Ascending aorta (tissue), 2 donors: ENCODE data around the gene NAP1L1. TPM values are rescaled to one million over a fixed set of nuclear protein-coding genes. Genes with fewer than 3 reads are reported as not detected.

Source experiments
- DNase-seq, 2 donors: peaks; one replicate each; pipeline ENCODE4 v3.0.0-alpha.2; 2019; ENCODE audit warnings: low spot score in 2 of 2
- H3K27ac ChIP-seq, 2 donors: fragments of 200-600 bp; sonication (generic); one replicate each; pipeline ENCODE4 v1.5.1; 2016 to 2017; ENCODE audit warnings: mild to moderate bottlenecking in 1 of 2
- H3K27me3 ChIP-seq: fragments of 200-600 bp; sonication (generic); one replicate; pipeline ENCODE4 v1.5.1; 2017
- H3K36me3 ChIP-seq, 2 donors: fragments of 200-600 bp; sonication (generic); one replicate each; pipeline ENCODE4 v1.5.1; 2016
- H3K4me1 ChIP-seq, 2 donors: fragments of 200-600 bp; sonication (generic); one replicate each; pipeline ENCODE4 v1.5.1; 2016 to 2017; ENCODE audit warnings: mild to moderate bottlenecking in 1 of 2
- H3K4me3 ChIP-seq, 2 donors: fragments of 200-600 bp; sonication (generic); one replicate each; pipeline ENCODE4 v1.5.1; 2016 to 2017; ENCODE audit warnings: mild to moderate bottlenecking in 1 of 2
- H3K9me3 ChIP-seq, 2 donors: fragments of 200-600 bp; sonication (generic); one replicate each; pipeline ENCODE4 v1.5.1; 2016
- CTCF ChIP-seq, 3 experiments: fragments of 200-600 bp in 2 of 3; fragments of 450-650 bp in 1 of 3; sonication (generic) in 2 of 3; IDR thresholded peaks; one replicate each; pipeline ENCODE4 v1.5.1; 2016 to 2019; ENCODE audit warnings: antibody characterized with exemption in 3 of 3, mild to moderate bottlenecking in 1 of 3, moderate library complexity in 1 of 3
- intact Hi-C: fragments of 100-400 bp; cut with DNase I; formaldehyde crosslinking; loops from one replicate; pipeline ENCODE4 v1.15.1; 2023
- total RNA-seq: library from RNA; depleted of rRNA; stranded (reverse); fragments of >200 nt; gene quantifications from one replicate; pipeline ENCODE4 v1.1.0, GENCODE V29; 2016

NAP1L1 gene
- total RNA-seq, 1 donor from 2014 or later, result 116 TPM

GRCh38 chr12:76094754-76095153, 10.3 kb upstream of the NAP1L1 start:
- no peaks in the 10 kb centered on the region for H3K4me1 ChIP-seq
- DNase-seq, result no peak
- intact Hi-C loops, result no loop called here
- no peaks in the 10 kb centered on the region for H3K36me3 ChIP-seq
- TF ChIP-seq CTCF (IDR thresholded peaks at IDR 0.05), result no peak
- H3K27ac ChIP-seq, result no peak overlapping the region
- H3K4me3 ChIP-seq, result no peak overlapping the region
- H3K27me3 ChIP-seq, result no peaks in the 10 kb centered on the region
- H3K9me3 ChIP-seq, result no peaks in the 10 kb centered on the region

GRCh38 chr12:76091246-76091754, 6.8 kb upstream of the NAP1L1 start:
- H3K9me3 ChIP-seq, result no peaks in the 10 kb centered on the region
- intact Hi-C loops, result no loop called here
- H3K27ac ChIP-seq, result no peak overlapping the region
- no peaks in the 10 kb centered on the region for H3K4me1 ChIP-seq
- H3K4me3 ChIP-seq, result no peak overlapping the region
- H3K36me3 ChIP-seq, result no peaks in the 10 kb centered on the region
- no peak for TF ChIP-seq CTCF (IDR thresholded peaks at IDR 0.05)
- no peaks in the 10 kb centered on the region for H3K27me3 ChIP-seq
- no peak for DNase-seq

GRCh38 chr12:76085520-76085868, 1.0 kb upstream of the NAP1L1 start:
- intact Hi-C loops, result loop anchor here (2.0 to 10.0 kb wide), 7 partner anchors 108 to 793 kb away; partner anchors contain the start of genes BBS10, CSRP2, OSBPL8 and ZDHHC17
- peak overlapping the region; percentile 99 for H3K27ac ChIP-seq

GRCh38 chr12:76084863-76085519, 506 bp upstream of the NAP1L1 start:
- intact Hi-C loops, result loop anchor here (1.0 to 10.0 kb wide), 9 partner anchors 54 to 794 kb away; partner anchors contain the start of genes BBS10, CSRP2, KRR1 and OSBPL8
- no peak for TF ChIP-seq CTCF (IDR thresholded peaks at IDR 0.05)
- no peaks in the 10 kb centered on the region for H3K27me3 ChIP-seq
- H3K9me3 ChIP-seq, result no peaks in the 10 kb centered on the region
- peak overlapping the region; percentile 99 for H3K27ac ChIP-seq
- H3K36me3 ChIP-seq, result no peaks in the 10 kb centered on the region
- H3K4me1 ChIP-seq, result peaks cover 7 to 18% of the 10 kb centered on the region in 2 donors
- no peak for DNase-seq
- peak overlapping the region; percentile 71 to 77 for H3K4me3 ChIP-seq

More at GRCh38 chr12:76085520-76085868, 1.0 kb upstream of the NAP1L1 start:
- no peak for TF ChIP-seq CTCF (IDR thresholded peaks at IDR 0.05)
- H3K27me3 ChIP-seq, result no peaks in the 10 kb centered on the region
- no peak for DNase-seq
- peak overlapping the region; percentile 71 to 77 for H3K4me3 ChIP-seq
- H3K9me3 ChIP-seq, result no peaks in the 10 kb centered on the region
- H3K4me1 ChIP-seq, result peaks cover 7 to 18% of the 10 kb centered on the region in 2 donors
- no peaks in the 10 kb centered on the region for H3K36me3 ChIP-seq

- peaks cover 4 to 6% of the 10 kb centered on the region in 2 donors for H3K9me3 ChIP-seq
- intact Hi-C loops, result loop anchor here (5.0 to 10.0 kb wide), 2 partner anchors 371 to 571 kb away; partner anchors contain the start of gene KRR1
Observed at GRCh38 chr12:76083246-76083903, 1.1 kb downstream of the NAP1L1 start.

More at GRCh38 chr12:76083246-76083903, 1.1 kb downstream of the NAP1L1 start:
- H3K4me1 ChIP-seq, result peaks cover 7 to 18% of the 10 kb centered on the region in 2 donors
- TF ChIP-seq CTCF (IDR thresholded peaks at IDR 0.05), result no peak
- DNase-seq, result no peak
- H3K27me3 ChIP-seq, result no peaks in the 10 kb centered on the region
- H3K27ac ChIP-seq, result peak overlapping the region; percentile 99
- peaks cover 0 to 4% of the 10 kb centered on the region in 2 donors for H3K36me3 ChIP-seq
- peak overlapping the region; percentile 71 to 77 for H3K4me3 ChIP-seq
